Measurements from ENCODE around the gene UNC5A. TPM values are rescaled to one million over a fixed set of nuclear protein-coding genes. Genes with fewer than 3 reads are reported as not detected.

Gene UNC5A
- polyA plus RNA-seq, 1 of the 3 experiments (the other 2 are of a cell fraction) = 0.46 TPM

- Histone ChIP-seq H3K9me3 (no peaks in the 10 kb centered on the region), H3K36me3 (replicated peaks in 1 of 2; ENCODE audit: control insufficient read depth in 1 of 2, insufficient read depth in 2 of 2, low read length in 1 of 2) (no peaks in the 10 kb centered on the region), H3K27me3 (ENCODE audit: insufficient read depth) (no peaks in the 10 kb centered on the region), H3K4me3 (ENCODE audit: low read depth in 2 of 2, low read length in 1 of 2) (no peak overlapping the region), H3K27ac (ENCODE audit: low read depth in 2 of 2, low read length in 1 of 2) (peak overlapping the region in 1 of 2 experiments; percentile 85; a peak in 2 of 4 replicates), H4K20me1 (ENCODE audit: insufficient read depth) (no peaks in the 10 kb centered on the region), H3K4me2 (no peak overlapping the region), H3K4me1 (ENCODE audit: control insufficient read depth in 1 of 2, insufficient read depth in 2 of 2, low read depth in 1 of 2, low read length in 1 of 2) (peaks cover 0 to 22% of the 10 kb centered on the region in 2 experiments; a peak in 1 of 4 replicates), H3F3A (replicated peaks; ENCODE audit: insufficient read depth) (no peaks in the 10 kb centered on the region), H2AFZ (ENCODE audit: low read depth) (no peak overlapping the region), H3K9me2 (no peaks in the 10 kb centered on the region), H3K9ac (no peak overlapping the region), H3K79me2 (ENCODE audit: insufficient read depth) (no peaks in the 10 kb centered on the region)
- WGBS (ENCODE audit: low lambda C conversion rate) = 30% methylated on average over 24 of the region's 24 CpGs
- TF ChIP-seq GATA2 (CRISPR knock-in tag; IDR thresholded peaks at IDR 0.05) (peak; percentile 83), NRF1 (IDR thresholded peaks at IDR 0.05; ENCODE audit: low read depth, low read length) (no peak), SMC3 (IDR thresholded peaks at IDR 0.05; ENCODE audit: low read depth, low read length) (0 out of 2 replicates have a peak, but pooled peaks have one; percentile 12), TCF12 (IDR thresholded peaks at IDR 0.05) (no peak), MEF2A (IDR thresholded peaks at IDR 0.05; ENCODE audit: borderline replicate concordance, low read depth) (no peak), RAD21 (IDR thresholded peaks at IDR 0.05; ENCODE audit: low read length) (peak; percentile 32; the same call in 1 of the 2 replicates), CHD2 (IDR thresholded peaks at IDR 0.05; ENCODE audit: low read length, partially characterized antibody) (peak; percentile 41), MXI1 (IDR thresholded peaks at IDR 0.05; ENCODE audit: low read depth, low read length) (peak; percentile 59; the same call in 1 of the 2 replicates), FOXJ3 (CRISPR knock-in tag; IDR thresholded peaks at IDR 0.05) (peak; percentile 93)
- CTCF ChIA-PET = interaction anchor here (0.7 to 2.6 kb wide), 16 partner anchors 10 to 268 kb away, joined by 3 to 14 read pairs (median 4); no protein-coding TSS in a partner anchor
- POLR2A ChIA-PET = interaction anchor here (0.8 to 1.3 kb wide), 9 partner anchors 12 to 151 kb away, joined by 3 to 7 read pairs (median 4); no protein-coding TSS in a partner anchor
- peak; percentile 92 for DNase-seq
Observed at GRCh38 chr5:176803068-176803942, 7.1 kb upstream of the UNC5A start.

DNA sequence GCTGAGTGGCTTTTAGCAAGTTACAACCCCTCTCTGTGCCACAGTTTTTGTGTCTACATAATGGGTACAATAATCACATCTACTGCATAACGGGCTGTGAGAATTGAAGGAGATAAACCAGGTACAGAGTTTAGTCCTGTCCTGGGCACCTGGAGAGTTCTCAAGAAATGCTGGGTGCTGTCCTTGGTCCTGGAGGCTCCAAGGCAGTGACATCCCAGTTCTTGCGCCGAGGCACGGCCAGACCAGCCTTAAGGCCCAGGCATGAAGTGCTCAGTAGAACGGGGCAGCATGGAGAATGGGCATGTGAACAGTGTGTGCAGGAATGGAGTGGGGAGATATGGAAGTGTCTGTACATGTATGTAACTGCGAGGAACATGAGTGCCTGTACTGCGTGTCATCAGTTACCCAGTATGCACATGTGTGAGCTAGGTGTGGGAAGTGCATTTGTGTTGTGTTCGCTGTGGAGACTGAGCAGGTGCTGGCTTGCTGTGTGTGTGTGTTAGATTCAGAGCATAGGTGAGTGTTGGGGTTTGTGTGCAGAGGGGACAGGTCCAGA lies 6.3 kb upstream of the UNC5A start:
- Histone ChIP-seq H3K4me2 (no peak overlapping the region), H3K4me3 (ENCODE audit: low read depth in 2 of 2, low read length in 1 of 2) (no peak overlapping the region), H3F3A (replicated peaks; ENCODE audit: insufficient read depth) (no peaks in the 10 kb centered on the region), H3K9me3 (no peaks in the 10 kb centered on the region), H3K36me3 (replicated peaks in 1 of 2; ENCODE audit: control insufficient read depth in 1 of 2, insufficient read depth in 2 of 2, low read length in 1 of 2) (no peaks in the 10 kb centered on the region), H3K4me1 (ENCODE audit: control insufficient read depth in 1 of 2, insufficient read depth in 2 of 2, low read depth in 1 of 2, low read length in 1 of 2) (peaks cover 0 to 22% of the 10 kb centered on the region in 2 experiments; a peak in 1 of 4 replicates), H3K9me2 (no peaks in the 10 kb centered on the region), H2AFZ (ENCODE audit: low read depth) (no peak overlapping the region), H3K79me2 (ENCODE audit: insufficient read depth) (no peaks in the 10 kb centered on the region), H3K9ac (no peak overlapping the region), H4K20me1 (ENCODE audit: insufficient read depth) (no peaks in the 10 kb centered on the region), H3K27me3 (ENCODE audit: insufficient read depth) (peaks cover 6% of the 10 kb centered on the region; the same call in 1 of the 2 replicates), H3K27ac (ENCODE audit: low read depth in 2 of 2, low read length in 1 of 2) (peak overlapping the region in 1 of 2 experiments; percentile 85; a peak in 1 of 4 replicates)
- WGBS (ENCODE audit: low lambda C conversion rate) = 71% methylated on average over 8 of the region's 8 CpGs
- ChIA-PET CTCF (interaction anchor here (0.5 to 2.6 kb wide), 8 partner anchors 10 to 268 kb away, joined by 3 to 14 read pairs (median 4); no protein-coding TSS in a partner anchor), POLR2A (no interaction called here)
- DNase-seq = no peak
- TF ChIP-seq YY1 (IDR thresholded peaks at IDR 0.05; ENCODE audit: low read depth) (no peak), REST (IDR thresholded peaks at IDR 0.05; ENCODE audit: low read depth, low read length) (peak; percentile 97)
